ENCODE data around the gene NPL. TPM values are rescaled to one million over a fixed set of nuclear protein-coding genes. Genes with fewer than 3 reads are reported as not detected.

The NPL gene
- total and polyA plus RNA-seq, 9 of the 15 experiments (the other 6 are each of a cell fraction or from before 2014, with no cell fraction given) = 9.9 to 22.3 (median 14.2) TPM

GRCh38 chr1:182781841-182782586 is 7.6 kb upstream of the NPL start (continued):
- TF ChIP-seq ATF4 (CRISPR knock-in tag; IDR thresholded peaks at IDR 0.05) (no peak), NR3C1 (CRISPR knock-in tag; IDR thresholded peaks at IDR 0.05) (no peak), ESRRB (CRISPR knock-in tag; IDR thresholded peaks at IDR 0.05; ENCODE audit: borderline replicate concordance) (no peak), ETV1 (tag; conservative IDR thresholded peaks at IDR 0.05; ENCODE audit: low read depth) (peak; percentile 51; the same call in 1 of the 2 replicates), MAFF (IDR thresholded peaks at IDR 0.05; ENCODE audit: low read length) (no peak), SRSF9 (IDR thresholded peaks at IDR 0.05; ENCODE audit: borderline replicate concordance, low read depth, low read length) (no peak), MYNN (IDR thresholded peaks at IDR 0.05) (no peak), MYNN (CRISPR knock-in tag; IDR thresholded peaks at IDR 0.05) (no peak), HBP1 (CRISPR knock-in tag; IDR thresholded peaks at IDR 0.05) (no peak), HIVEP1 (CRISPR knock-in tag; IDR thresholded peaks at IDR 0.05) (0 out of 2 replicates have a peak, but pooled peaks have one; percentile 20), DPF2 (IDR thresholded peaks at IDR 0.05) (no peak), BACH1 (tag; IDR thresholded peaks at IDR 0.05) (no peak), ZNF778 (CRISPR knock-in tag; IDR thresholded peaks at IDR 0.05) (no peak), ARHGAP35 (IDR thresholded peaks at IDR 0.05; ENCODE audit: partially characterized antibody) (no peak), SMARCC2 (IDR thresholded peaks at IDR 0.05; ENCODE audit: low read depth) (no peak), SMC3 (conservative IDR thresholded peaks at IDR 0.05; ENCODE audit: insufficient read depth, low read depth, low read length) (peak; percentile 68), EGR1 (conservative IDR thresholded peaks at IDR 0.05) (no peak), TEAD2 (tag; IDR thresholded peaks at IDR 0.05) (no peak), ZNF77 (CRISPR knock-in tag; IDR thresholded peaks at IDR 0.05) (no peak), CAMTA2 (CRISPR knock-in tag; conservative IDR thresholded peaks at IDR 0.05) (no peak), ARID3A (IDR thresholded peaks at IDR 0.05; ENCODE audit: borderline replicate concordance, low read depth, low read length) (no peak), ATF3 (IDR thresholded peaks at IDR 0.05) (no peak), ATF3 (CRISPR knock-in tag; conservative IDR thresholded peaks at IDR 0.05) (peak; percentile 52; the same call in 1 of the 2 replicates), ZNF695 (CRISPR knock-in tag; IDR thresholded peaks at IDR 0.05) (no peak), CBFA2T2 (conservative IDR thresholded peaks at IDR 0.05) (peak; percentile 75), NUFIP1 (IDR thresholded peaks at IDR 0.05; ENCODE audit: partially characterized antibody) (no peak), ZBTB17 (CRISPR knock-in tag; IDR thresholded peaks at IDR 0.05) (0 out of 2 replicates have a peak, but pooled peaks have one; percentile 23), POLR2AphosphoS2 (IDR thresholded peaks at IDR 0.05; ENCODE audit: low read length) (no peak)

Data from K562 (cell line).